HG03139 (cell line): ENCODE results near the gene E2F2.

Source experiments
- ATAC-seq: cut with Tn5 transposase; IDR thresholded peaks from one replicate; pipeline ENCODE4 v1.9.1; 2021; ENCODE audit not compliant: unreplicated experiment

Gene E2F2, protein sequence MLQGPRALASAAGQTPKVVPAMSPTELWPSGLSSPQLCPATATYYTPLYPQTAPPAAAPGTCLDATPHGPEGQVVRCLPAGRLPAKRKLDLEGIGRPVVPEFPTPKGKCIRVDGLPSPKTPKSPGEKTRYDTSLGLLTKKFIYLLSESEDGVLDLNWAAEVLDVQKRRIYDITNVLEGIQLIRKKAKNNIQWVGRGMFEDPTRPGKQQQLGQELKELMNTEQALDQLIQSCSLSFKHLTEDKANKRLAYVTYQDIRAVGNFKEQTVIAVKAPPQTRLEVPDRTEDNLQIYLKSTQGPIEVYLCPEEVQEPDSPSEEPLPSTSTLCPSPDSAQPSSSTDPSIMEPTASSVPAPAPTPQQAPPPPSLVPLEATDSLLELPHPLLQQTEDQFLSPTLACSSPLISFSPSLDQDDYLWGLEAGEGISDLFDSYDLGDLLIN

DNA sequence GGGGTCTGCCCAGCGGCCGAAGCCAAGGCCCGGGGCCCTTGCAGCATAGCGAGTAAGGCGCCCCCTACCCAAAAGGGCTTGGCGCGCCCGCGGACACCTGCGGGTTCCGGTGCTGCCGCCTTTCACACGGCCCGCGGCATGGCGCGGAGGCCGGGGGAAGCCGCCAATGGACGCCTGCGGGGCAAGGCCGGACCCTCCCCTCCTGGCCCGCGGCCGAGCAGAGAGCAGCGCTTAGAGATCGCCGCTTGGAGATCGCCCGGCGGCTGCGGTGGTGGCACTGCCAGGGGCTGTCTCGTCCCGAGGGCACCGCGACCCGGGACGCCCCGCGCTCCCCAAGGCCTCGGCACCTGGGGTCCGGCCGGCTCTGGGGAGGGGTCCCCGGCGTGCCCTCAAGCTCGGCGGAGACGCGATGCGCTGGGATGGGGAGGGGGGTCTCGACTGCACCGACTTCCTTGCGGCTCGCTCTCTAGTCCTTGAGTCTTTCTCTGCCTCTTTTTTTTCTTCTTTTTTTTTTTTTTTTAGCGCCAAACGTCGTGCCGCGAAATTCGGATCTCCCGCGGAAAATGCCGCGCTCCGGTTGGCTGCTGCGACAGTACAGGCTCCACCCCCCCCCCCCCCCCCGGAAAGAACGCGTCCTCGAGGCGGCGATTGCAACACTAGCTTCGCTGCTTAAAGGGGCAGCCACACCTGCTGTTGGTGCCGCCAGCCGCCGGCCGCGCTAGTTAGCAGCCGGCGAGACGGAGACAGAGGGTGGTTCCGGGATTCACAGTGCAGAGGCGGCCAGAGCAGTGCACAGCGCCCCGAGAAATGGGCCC is at the start of gene E2F2:
E2F2 (minus strand) TSS at position 487 of the 815 bp plus-strand sequence; CDS start at position 47, 440 bp downstream.
- ATAC-seq, result peak; percentile 50

DNA sequence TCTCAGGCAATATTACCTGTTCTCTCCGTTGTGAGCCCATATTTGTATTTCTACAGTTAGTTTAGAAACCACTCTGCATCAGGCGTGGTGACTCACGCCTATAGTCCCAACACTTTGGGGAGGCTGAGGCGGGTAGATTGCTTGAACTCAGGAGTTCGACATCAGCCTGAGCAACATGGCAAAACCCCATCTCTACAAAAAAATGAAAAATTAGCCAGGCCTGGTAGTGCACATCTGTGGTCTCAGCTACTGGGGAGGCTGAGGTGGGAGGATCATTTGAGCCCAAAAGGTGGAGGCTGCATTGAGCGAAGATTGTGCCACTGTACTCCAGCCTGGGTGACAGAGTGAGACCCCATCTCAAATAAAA is 47.9 kb upstream of the E2F2 start:
- ATAC-seq, result no peak

DNA sequence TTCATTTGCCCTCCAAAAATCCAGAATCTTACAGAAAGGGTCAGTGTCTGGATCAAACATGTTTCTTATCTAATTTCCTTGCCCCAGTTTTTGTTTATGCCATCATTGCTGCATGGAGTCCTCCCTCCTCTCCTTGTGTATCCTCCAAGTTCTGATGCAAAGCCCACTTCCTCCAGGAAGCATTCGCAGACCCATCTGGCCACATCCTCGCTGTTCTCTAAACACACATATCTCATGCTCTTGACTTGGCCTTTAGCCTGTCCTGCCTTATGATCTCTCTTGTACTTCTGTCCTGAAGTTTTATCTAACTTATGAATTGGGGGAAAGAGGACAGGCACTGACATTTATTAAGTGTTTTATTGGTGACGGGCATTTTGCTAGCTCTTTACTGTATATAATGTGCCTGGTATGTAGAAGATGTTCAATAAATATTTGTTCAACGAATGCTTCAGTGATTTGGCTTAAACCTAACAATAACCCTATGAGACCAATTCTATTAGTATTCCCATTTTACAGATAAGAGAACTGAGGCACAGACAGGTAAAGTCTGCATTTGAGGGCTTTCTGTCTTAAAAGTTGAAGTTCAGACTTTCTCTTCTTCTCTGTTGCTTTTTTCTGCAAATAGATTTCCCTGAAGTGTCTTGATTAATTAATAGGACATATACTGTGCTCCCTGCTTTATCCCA is 47.4 kb upstream of the E2F2 start:
- ATAC-seq, result no peak

DNA sequence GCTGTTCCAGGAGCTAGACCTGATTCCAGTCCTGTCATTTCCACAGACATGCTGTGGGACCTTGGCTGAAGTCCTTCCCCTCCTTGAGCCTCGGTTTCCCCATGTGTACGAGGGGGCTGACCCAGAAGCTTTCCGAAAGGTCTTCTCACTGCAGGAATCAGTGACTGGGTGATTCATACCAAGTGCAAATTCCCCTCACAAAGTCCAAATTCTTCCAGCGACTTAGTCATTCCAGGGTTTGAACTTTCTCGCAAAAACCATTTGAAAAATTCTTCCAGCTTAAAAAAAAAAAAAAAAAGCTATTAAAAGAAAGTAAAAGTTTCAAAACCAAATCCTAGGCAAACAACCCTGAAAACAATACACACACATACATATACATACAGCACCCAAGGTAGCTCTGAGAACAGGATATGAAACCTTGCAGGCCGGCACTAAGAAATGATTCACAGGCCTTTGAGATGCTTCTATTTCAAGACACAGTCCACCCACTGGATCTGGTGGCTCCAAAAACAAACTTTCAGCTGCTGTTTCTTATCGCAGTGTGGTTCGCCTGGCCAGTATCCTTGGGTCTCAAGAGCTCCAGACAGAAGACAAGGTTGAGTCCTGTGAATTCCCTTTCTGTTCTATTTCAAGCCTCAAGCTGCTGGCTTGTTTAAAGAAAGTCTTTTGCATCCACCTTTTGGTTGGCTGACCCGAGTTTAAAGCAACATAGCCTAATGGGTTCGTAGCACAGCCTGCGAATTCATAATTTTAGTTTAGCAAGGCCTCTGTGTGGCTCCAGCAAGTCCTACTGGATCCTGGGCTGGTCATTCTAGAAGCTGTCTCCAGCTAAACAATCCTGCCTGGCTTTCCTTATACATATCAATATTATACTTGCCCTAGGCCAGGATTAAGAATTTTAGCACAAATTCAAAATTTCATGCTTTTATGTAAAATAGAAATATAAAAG is 46.3 kb upstream of the E2F2 start:
- peak; percentile 72 for ATAC-seq

DNA sequence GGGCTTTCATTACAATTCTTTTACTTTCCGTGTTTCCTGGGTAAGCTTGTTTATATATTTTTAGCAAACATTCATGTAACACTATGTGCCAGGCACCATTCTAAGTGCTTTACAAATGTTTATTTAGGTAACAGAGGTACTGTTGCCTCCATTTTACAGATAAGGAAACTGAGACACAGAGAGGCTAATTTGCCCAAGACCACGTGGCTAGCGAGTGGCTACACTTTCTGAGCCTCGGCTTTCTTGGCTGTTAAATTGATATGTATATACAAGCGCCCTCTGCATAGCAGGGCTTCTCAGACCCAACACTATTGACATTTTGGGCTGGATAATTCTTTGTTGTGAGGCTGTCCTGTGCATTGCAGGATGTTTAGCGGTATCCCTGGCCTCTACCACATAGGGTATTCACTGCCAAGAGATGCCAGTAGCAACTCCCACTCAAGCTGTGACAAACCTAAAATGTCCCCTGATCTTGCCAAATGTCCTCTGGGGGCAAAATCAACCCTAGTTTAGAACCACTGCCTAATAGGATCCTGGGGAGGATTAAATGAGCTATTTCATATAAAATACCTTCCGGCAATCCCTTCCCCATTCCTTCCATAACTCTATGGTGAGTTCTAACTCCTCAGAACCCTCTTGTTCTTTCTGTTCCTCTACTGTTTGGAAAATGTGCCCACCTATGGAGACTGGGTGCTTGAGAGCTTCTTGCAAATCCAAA is 45.5 kb upstream of the E2F2 start:
- ATAC-seq, result no peak

DNA sequence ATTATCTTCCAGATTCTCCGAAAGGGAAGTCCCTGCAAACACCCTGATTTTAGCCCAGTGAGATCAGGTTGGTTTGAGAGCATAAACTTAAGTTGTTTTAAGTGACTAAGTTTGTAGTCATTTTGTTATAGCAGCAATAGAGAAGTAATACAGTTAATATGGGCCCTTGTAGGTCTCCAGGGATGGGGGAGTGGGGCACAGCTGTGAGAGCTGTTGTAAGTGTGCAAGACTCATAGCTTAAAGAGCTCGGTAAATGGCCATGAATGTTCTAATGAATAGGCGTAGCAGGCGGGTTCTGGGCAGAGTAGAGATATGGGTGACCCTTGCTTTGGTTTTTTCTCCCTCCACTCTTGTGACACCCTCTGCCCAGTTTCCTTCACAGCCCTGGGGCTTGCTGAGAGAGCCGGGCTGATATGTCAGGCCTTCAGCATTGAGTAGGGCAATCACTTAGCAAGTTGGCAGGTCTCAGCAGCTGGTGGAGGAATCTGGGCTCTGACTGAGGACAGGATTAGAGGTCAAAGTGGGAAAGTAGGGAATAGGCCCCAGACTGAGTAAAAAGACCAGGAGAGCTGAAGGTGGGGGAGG is 44.3 kb upstream of the E2F2 start:
- ATAC-seq, result no peak

DNA sequence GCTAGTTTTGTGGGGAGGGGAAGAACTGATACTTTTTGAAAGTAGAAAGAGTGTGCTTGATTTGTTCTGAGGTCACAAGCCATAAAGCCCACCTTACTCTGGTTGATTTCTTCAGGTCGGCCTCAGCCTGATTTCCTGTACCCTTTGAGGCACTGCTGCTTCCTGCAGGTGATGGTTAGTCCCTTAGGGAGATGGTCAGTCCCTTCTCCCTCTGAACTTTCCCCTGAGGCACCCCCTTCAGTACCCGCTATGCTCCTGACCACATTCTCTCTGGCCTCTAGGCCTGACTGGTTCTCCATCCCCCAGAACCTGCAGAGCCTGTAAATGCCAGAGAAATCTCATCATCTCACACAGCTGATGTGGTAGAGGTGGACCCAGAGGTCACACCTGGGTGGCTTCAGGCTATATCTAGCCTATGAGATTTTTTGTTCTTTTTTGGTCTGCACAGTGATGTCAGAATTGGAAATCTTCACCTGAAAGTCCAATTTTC is 43.3 kb upstream of the E2F2 start:
- ATAC-seq, result peak; percentile 36

DNA sequence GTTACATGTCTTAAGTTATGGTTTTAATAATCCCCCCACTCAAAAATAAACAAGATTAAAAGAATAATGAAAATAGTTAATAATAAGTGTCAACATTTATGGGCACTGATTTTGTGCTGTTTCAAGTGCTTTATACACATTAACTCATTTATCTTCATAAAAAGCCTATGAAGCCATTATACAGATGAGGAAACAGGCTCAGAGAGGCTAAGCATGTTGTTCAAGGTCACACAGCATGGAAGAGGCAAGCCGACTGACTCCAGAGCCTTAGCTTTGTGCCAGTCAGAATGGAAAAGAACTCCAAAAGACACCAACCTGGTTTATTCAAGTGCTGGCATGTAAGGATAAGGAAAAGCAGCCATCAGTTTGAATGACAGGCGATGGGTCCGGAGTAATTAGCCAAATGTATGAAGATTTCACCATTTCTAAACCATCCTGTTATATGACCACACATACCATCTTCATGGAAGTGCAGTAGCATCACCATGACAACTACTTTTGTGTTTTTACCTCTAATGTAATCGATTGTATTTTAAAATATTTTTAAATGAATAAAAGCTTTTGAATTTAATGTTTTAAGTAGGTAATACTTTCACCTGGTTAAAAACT is 42.6 kb upstream of the E2F2 start:
- no peak for ATAC-seq

DNA sequence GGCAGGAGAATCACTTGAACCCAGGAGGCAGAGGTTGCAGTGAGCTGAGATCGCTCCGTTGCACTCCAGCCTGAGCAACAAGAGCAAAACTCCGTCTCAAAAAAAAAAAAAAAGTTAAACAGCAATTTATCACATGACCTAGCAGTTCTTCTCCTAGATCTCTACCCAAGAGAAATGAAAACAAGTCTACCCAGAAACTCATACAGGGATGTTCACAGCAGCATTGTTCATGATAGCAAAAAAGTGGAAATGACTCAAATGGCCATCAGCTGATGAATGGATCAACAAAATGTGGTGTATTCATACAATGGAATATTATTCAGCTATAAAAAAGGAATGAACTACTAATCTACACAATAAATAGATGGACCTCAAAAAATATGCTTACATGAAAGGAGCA is 40.4 kb upstream of the E2F2 start:
- ATAC-seq, result no peak

DNA sequence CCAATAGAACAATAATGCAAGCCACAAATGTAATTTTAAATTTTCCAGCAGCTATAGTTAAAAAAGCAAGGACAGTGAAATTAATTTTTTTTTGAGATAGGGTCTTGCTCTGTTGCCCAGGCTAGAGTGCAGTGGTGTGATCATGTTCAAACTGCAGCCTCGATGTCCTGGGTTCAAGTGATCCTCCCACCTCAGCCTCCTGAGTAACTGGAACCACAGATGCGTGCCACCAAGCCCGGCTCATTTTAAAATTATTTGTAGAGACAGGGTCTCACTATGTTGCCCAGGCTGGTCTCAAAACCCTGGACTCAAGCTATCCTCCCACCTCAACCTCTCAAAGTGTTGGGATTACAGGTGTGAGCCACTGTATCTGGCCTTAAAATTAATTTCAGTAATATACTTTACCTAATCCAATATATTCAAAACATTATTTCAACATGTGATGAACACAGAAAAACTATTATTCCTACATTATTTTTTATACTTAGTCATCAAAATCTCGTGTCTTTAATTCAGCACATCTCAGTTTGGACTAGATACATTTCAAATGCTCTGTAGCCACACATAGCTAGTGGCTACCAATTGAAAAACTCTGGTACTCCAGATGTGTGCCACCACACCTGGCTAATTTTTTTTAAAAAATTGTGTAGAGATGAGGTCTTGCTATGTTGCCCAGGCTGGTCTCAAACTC is 39.1 kb upstream of the E2F2 start:
- ATAC-seq, result no peak

DNA sequence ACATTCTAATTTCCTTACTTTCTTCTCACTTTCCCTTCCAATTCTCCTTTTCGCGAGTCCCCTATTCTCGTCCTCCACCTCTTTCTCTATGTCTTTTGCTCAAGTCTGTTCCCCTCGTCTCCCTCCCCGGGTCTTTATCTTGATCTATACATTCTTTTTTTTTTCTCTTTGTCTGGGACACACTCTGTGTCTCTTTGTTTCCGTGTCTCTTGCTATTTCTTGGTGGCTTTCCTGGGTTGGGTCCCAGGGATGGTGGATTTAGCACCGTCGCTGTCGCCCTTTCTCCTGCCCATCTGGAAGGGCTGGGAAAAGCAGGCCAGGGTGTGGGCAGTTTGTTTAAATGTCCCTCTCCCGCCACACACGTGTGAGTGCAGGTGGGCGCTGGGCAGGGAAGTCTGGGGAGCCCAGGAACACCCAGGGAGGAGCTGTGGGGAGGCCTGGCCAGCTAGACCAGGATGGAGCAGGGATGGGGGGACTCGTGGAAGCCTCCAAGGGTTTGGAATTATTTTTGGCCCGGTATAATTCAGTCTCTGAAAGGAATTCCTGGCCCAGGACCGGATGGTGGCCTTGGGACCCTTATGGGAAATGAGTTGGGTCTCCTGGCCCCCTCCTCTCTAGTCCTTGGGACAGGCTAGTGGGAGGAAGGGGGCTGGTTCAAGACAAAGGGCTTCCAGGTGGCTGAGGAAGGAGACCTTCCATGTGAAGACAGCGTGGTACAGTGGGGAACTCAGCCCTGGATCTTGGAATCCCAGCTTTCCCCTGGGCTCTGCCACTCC is 37.8 kb upstream of the E2F2 start:
- ATAC-seq, result no peak

DNA sequence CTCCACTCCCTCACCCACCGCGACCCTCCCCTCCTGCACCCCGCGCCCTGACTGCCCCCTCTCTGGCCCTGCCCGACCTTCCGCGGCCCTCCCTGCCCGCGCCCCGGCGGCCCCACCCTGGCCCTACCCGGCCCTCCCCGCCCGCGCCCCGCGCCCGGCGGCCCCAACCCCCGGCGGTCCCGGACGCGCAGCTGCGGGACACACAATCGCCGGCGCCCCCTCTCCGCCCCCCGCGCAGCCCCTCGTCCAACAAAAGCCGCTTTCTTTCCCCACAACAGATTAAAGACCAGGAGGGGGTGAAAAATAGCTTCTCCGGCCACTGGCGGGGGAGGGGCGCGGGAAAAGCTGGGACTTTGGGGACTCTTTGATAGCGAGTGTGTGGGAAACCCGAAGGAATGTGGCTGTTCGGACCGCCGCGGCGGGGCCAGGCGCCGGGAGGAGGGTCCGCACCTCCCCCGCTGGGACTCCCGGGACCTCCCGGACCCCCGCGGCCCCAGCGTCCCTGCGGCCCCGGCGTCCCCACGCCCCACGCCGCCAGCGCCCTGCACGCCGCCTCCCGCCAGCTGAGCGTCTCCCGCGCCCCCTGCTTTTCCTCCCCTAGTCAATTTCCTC is 37.1 kb upstream of the E2F2 start:
- no peak for ATAC-seq

DNA sequence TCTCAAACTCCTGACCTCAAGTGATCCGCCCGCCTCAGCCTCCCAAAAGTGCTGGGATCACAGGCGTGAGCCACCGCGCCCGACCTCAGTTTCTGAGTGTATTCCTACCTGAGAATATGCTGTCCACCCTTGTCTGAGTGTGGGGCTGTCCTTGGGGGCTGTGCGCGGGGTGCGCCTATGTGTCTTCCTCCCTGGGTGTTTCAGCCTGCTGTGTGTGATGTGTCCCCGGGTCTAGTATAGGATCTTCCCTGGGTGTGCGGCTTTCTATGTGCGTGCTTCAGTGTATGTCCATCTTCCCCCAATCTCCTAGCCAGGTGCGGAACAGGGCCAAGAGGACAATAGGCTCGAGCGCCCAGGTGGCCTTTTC is 36.6 kb upstream of the E2F2 start:
- ATAC-seq, result no peak

DNA sequence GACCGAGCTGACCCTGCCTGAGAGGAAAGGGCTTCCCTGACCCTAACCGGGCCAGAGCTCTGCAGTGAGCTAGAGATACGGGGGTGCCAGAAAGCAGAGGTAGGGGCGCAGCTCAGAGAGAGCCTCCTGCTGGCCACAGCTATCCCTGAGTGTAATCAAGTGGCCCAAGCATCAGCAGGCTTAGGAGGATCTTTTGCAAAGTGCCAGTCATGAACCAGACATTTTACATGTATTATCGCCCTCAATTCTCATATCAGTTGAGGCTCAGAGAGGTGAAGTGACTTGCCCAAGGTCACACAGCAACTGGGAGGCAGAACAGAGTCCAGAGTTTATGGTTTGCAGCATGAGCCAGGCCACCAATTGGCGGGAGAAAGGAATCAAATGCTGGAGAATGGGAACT is 35.3 kb upstream of the E2F2 start:
- no peak for ATAC-seq

DNA sequence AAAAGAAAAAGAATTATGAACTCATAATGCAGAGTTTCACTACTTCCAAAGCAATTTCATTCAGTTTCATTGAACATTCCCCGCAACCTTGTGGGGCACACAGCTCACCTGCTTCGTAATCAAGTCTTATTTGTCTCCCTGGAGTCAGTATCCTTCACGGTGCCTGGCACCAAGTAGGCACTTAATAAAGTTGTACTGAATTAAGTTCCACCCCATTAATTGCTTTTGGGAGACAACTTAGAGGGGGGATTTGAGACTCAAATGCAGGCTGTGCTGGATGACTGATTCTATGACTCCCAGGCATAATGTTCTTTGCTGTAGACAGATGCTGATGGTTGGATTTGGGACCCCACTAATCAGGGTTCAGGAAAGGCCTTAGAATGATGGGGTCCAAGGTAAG is 34.7 kb upstream of the E2F2 start:
- no peak for ATAC-seq

DNA sequence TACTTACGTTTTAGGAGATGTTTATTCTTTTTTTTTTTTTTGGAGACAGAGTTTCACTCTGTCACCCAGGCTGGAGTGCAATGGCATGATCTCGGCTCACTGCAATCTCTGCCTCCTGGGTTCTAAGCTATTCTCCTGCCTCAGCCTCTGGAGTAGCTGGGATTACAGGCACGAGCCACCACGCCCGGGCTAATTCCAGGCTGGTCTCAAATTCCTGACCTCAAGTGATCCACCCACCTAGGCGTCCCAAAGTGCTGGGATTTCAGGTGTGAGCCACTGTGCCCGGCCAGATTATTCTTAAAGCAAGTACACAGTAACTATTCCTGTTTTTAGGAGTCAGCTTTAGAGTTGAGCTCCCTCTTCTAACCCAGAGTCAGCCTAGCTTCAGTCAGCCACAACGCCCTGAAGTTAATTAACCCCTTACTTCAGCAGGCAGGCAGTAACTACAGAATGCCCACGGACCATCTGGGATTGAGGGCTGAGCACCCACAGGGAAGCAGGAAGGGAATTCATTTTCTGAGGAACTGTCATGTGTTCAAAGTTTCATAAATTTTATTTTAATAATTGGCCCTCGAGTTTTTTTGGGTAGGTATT is 33.6 kb upstream of the E2F2 start:
- no peak for ATAC-seq
